ENCODE data around the gene TMEM181. TPM values are rescaled to one million over a fixed set of nuclear protein-coding genes. Genes with fewer than 3 reads are reported as not detected.
"Not testable (repeated sequence)": the region's sequence is repeated elsewhere in the genome, so short reads cannot be mapped to it uniquely, and the experiment has no call there.

Gene TMEM181
- total RNA-seq, 2 donors from 2014 or later: 13.9 to 14.4 TPM

- Histone ChIP-seq H3K9me3 (no peaks in the 10 kb centered on the region), H3K4me1 (no peaks in the 10 kb centered on the region), H3K27me3 (no peaks in the 10 kb centered on the region), H3K36me3 (no peaks in the 10 kb centered on the region), H3K27ac (no peak overlapping the region), H3K4me3 (no peak overlapping the region)
- no peak for DNase-seq (ENCODE audit: low spot score)
- no peak for TF ChIP-seq CTCF (IDR thresholded peaks at IDR 0.05)
Measured at GRCh38 chr6:158548418-158549161, 11.3 kb upstream of the TMEM181 start.

- Histone ChIP-seq H3K36me3 (no peaks in the 10 kb centered on the region), H3K4me3 (no peak overlapping the region), H3K27me3 (no peaks in the 10 kb centered on the region), H3K4me1 (no peaks in the 10 kb centered on the region), H3K27ac (no peak overlapping the region), H3K9me3 (no peaks in the 10 kb centered on the region)
- no peak for TF ChIP-seq CTCF (IDR thresholded peaks at IDR 0.05)
- DNase-seq (ENCODE audit: low spot score): no peak
Measured at GRCh38 chr6:158552055-158552795, 7.7 kb upstream of the TMEM181 start.

- Histone ChIP-seq H3K36me3 (no peaks in the 10 kb centered on the region), H3K4me3 (no peak overlapping the region), H3K27ac (no peak overlapping the region), H3K4me1 (no peaks in the 10 kb centered on the region), H3K9me3 (no peaks in the 10 kb centered on the region), H3K27me3 (no peaks in the 10 kb centered on the region)
- TF ChIP-seq CTCF (IDR thresholded peaks at IDR 0.05): no peak
- no peak for DNase-seq (ENCODE audit: low spot score)
Measured at GRCh38 chr6:158552796-158553138, 7.1 kb upstream of the TMEM181 start.

GRCh38 chr6:158554611-158555361 is 5.1 kb upstream of the TMEM181 start:
- Histone ChIP-seq H3K27ac (no peak overlapping the region), H3K4me3 (no peak overlapping the region), H3K36me3 (no peaks in the 10 kb centered on the region), H3K4me1 (peaks cover 2 to 5% of the 10 kb centered on the region in 2 donors), H3K27me3 (no peaks in the 10 kb centered on the region), H3K9me3 (no peaks in the 10 kb centered on the region)
- no peak for DNase-seq (ENCODE audit: low spot score)
- TF ChIP-seq CTCF (IDR thresholded peaks at IDR 0.05): no peak

GRCh38 chr6:158556113-158556512 is 3.8 kb upstream of the TMEM181 start:
- H3K27ac ChIP-seq: no peak overlapping the region
- TF ChIP-seq CTCF (IDR thresholded peaks at IDR 0.05): no peak
- H3K36me3 ChIP-seq: no peaks in the 10 kb centered on the region
- no peak overlapping the region for H3K4me3 ChIP-seq
- H3K4me1 ChIP-seq: peaks cover 2 to 13% of the 10 kb centered on the region in 2 donors
- DNase-seq (ENCODE audit: low spot score): no peak
- no peaks in the 10 kb centered on the region for H3K9me3 ChIP-seq
- no peaks in the 10 kb centered on the region for H3K27me3 ChIP-seq

- not testable (repeated sequence) for H3K36me3 ChIP-seq; H3K9me3 ChIP-seq; DNase-seq (ENCODE audit: low spot score); H3K27me3 ChIP-seq; H3K27ac ChIP-seq; H3K4me3 ChIP-seq
- peaks cover 2 to 23% of the 10 kb centered on the region in 2 donors for H3K4me1 ChIP-seq
Measured at GRCh38 chr6:158557110-158557509, 2.8 kb upstream of the TMEM181 start.
